ENCODE measurements around the gene PLEKHG3. TPM values are rescaled to one million over a fixed set of nuclear protein-coding genes. Genes with fewer than 3 reads are reported as not detected.

PLEKHG3 gene
- total RNA-seq, 1 donor from 2014 or later, result 26.7 TPM

- intact Hi-C loops (cut with micrococcal nuclease), result loop anchor here (5.0 kb wide), 2 partner anchors 55 to 220 kb away; partner anchors contain the start of gene HSPA2
Observed at GRCh38 chr14:64762044-64763034, 58.1 kb downstream of the PLEKHG3 start.

- intact Hi-C loops (cut with micrococcal nuclease), result loop anchor here (5.0 kb wide), 2 partner anchors 56 to 221 kb away; partner anchors contain the start of gene HSPA2
Observed at GRCh38 chr14:64763085-64763782, 59.0 kb downstream of the PLEKHG3 start.

DNA sequence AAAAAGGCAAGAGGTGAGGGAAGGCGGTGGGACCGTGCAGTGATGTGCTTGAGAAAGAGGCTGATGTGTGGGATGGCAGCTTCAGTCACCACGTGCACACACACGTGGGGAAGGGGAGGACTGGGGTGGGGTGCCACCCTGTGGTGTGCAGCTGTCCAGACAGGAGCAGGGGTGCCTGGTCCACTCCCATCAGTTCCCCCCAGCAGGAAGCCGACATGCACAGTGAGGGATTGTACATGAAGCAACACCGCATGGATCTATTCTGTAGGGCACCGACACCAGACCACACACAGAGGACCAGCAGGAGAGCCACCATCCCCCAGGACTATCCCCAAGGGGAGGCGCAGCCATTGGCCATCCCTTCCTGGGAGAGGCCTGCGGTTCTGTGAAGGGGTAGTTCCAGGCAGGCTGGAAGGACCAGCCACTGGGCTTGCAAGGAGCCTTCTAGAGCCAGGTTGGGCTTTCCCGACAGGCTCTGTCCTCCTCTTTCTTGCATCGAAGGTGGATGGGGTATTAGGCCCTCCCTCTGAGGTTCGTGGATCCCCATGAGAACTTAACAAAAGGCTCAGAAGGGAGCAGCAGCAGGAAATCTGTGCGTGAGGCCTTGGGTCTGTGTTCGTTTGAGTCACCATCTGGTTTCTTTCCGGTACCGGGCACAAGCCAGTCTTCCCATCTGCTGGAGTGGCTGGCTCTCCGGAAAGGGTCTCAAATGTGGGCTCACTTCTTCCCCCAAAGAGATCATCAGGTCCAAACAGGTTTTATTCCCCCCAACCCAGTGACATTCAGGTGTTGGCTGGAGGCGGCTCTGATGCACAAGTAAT is 59.8 kb downstream of the PLEKHG3 start:
- intact Hi-C loops (cut with micrococcal nuclease), result loop anchor here (1.0 to 5.0 kb wide), 3 partner anchors 57 to 222 kb away; partner anchors contain the start of gene HSPA2

GRCh38 chr14:64764641-64765520 is 60.7 kb downstream of the PLEKHG3 start:
- intact Hi-C loops (cut with micrococcal nuclease), result loop anchor here (1.0 to 5.0 kb wide), 3 partner anchors 58 to 223 kb away; partner anchors contain the start of gene HSPA2

DNA sequence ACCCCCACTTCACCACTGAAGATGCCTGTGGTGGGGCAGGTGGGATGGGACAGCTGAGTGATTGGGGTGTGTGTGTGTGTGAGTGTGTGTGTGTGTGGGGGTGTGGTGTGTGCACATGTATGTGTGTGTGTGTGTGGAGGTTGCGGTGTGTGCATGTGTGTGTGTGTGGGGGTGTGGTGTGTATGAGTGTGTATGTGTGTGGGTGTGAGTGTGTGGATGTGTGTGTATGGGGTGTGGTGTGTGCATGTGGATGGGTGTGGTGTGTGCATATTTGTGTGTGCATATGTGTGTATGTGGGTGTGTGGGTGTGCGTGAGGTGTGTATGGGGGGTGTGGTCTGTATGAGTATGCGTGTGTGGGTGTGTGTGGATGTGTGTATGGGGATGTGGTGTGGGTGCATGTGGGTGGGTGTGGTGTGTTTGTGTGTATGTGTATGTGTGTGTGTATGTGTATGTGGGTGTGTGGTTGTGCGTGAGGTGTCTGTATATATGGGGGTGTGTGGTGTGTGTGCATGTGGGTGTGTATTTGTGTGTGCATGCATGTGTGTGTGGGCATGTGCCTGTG is 61.6 kb downstream of the PLEKHG3 start:
- intact Hi-C loops (cut with micrococcal nuclease), result no loop called here

GRCh38 chr14:64766430-64767151 is 62.4 kb downstream of the PLEKHG3 start:
- intact Hi-C loops (cut with micrococcal nuclease), result no loop called here

GRCh38 chr14:64767215-64767964 is 63.2 kb downstream of the PLEKHG3 start:
- intact Hi-C loops (cut with micrococcal nuclease), result no loop called here

GRCh38 chr14:64768401-64769095 is 64.3 kb downstream of the PLEKHG3 start:
- intact Hi-C loops (cut with micrococcal nuclease), result no loop called here

DNA sequence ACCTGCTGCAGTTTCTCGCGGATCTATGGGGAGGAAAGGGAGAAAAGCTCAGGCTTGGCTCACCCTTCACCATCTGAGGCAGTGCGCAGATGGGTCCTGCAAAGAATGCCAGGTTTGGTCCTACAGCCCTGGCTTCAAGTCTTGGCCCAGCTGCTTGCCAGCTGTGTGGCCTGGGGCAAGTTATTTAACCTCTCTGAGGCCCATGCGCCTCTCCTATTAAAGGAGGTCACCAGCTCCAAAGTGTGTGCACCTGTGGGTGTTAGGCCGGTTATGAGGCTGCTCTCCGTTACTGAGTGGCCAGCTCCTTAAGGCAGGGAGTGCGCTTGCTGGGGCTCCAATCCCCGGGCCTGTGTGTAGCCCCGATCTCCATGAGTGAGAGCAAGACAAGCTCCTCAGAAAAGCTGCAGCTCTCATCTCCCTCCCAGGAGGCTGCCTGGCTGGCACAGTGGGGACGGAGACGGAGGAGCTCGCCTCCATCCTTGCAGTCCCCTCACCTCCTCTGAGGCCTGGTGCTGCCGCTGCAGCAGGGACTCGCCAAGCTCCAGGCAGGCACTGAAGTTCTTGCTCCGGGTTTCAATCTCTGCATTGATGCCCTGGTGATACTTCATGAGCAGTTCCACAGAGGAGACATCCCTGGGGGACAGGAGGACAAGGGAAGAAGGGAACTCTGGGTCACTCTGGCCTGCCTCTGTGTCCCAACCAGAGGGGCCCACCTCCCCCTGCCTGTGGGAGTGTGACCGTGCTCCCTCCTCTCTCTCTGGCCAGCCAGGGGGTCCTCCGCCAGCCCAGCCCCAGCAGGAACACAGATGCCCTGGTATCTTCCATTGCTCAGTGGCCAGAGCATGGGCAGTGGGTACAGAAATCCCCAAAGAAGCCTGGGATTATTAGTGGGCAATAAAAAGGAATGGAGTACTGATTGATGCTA is 65.1 kb downstream of the PLEKHG3 start:
- intact Hi-C loops (cut with micrococcal nuclease), result no loop called here

- intact Hi-C loops (cut with micrococcal nuclease), result no loop called here
Observed at GRCh38 chr14:64770751-64771150, 66.5 kb downstream of the PLEKHG3 start.

DNA sequence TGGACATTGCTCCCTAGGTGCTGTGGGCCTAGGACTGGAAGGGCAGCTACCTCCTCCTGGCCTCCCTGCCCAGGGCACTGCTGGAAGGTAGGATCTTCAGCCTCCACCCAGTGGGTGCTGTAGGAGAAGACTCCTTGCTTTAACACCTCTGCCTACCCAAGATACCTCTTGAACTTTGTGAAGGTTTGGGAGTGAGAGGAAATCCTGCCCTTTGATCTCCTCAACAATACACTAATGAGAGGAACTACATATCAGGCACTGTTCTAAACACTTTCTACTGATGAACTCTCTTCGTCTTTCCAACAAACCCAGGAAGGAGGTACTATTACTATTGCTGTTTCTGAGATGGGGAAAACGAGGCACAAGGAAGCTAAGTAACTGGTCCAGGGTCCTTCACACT is 66.9 kb downstream of the PLEKHG3 start:
- intact Hi-C loops (cut with micrococcal nuclease), result no loop called here

DNA sequence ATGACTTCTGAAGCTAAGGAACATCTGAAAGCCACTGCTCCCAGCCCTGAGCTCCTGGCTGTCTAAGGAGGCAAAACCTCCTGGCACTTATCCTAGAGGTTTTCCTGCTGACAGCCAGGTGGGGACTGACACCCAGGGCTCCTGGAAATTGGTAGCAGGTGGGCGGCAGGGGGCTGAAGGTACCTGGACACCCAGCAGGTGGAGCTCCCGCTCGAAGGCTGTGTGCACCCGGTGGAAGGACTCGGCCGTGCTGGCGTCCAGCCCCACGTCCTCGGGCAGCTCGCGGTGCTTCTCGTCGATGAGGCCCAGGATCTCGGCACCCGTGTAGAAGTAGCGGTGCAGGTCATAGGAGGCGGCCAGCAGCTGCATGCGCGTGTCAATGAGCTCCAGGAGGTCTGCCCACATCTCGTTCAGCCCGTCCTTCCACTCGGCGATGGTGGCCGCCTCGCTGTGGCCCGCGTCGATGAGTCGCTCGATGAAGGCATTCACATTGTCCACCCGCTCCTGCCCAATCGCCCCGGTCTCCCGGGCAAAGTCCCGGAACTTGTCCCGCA is 68.2 kb downstream of the PLEKHG3 start:
- intact Hi-C loops (cut with micrococcal nuclease), result no loop called here

DNA sequence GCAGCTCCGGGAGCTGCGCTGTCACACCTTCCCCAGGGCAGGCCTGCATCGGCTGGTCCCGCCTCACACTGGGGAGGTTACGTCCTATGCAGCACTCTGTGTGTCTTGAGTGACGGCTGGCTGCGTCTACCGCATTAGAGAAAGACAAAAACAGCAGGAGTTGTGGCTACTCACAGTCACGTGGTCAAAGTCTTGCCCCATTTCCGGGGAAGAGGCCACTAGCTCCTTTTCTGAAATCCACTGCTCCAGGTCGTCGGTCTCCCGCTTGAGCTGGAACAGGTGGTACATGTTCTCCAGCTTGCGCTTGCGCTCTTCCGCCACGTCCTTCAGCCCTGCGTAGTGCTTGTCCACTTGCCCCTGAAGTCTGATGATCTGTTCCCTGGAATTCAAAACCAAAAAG is 68.8 kb downstream of the PLEKHG3 start:
- intact Hi-C loops (cut with micrococcal nuclease), result no loop called here

GRCh38 chr14:64773577-64773976 is 69.4 kb downstream of the PLEKHG3 start:
- intact Hi-C loops (cut with micrococcal nuclease), result no loop called here

- intact Hi-C loops (cut with micrococcal nuclease), result no loop called here
Observed at GRCh38 chr14:64774272-64774671, 70.0 kb downstream of the PLEKHG3 start.

GRCh38 chr14:64775081-64775777 is 71.0 kb downstream of the PLEKHG3 start:
- intact Hi-C loops (cut with micrococcal nuclease), result no loop called here
